Measurements from ENCODE around the gene ZNF366.

- TF ChIP-seq CTCF (IDR thresholded peaks at IDR 0.05): no peak
- no peak for TF ChIP-seq POLR2A (IDR thresholded peaks at IDR 0.05)
Measured at GRCh38 chr5:72486371-72486770, 20.8 kb downstream of the ZNF366 start.

Measured in right lobe of liver (tissue), 4 donors.